HAP-1 (cell line): ENCODE results near the gene FRY.

Experiments
- DNase-seq, 2 experiments: peaks; one replicate each; pipeline ENCODE4 v3.0.0-alpha.2; 2016 to 2020; ENCODE audit warnings: low spot score in 2 of 2
- H3K27me3 ChIP-seq: fragments of 250-450 bp; sonication (Bioruptor Pico); 2 replicates; pipeline ENCODE4 v1.5.1; 2020; ENCODE audit warnings: low read depth, mild to moderate bottlenecking, moderate library complexity
- H3K36me3 ChIP-seq: fragments of 250-450 bp; sonication (Bioruptor Pico); replicated peaks from 2 replicates; pipeline ENCODE4 v1.5.1; 2020; ENCODE audit warnings: mild to moderate bottlenecking
- H3K4me1 ChIP-seq: fragments of 250-450 bp; sonication (Bioruptor Pico); 2 replicates; pipeline ENCODE4 v1.5.1; 2020; ENCODE audit warnings: mild to moderate bottlenecking
- H3K4me3 ChIP-seq: fragments of 250-450 bp; sonication (Bioruptor Pico); 2 replicates; pipeline ENCODE4 v1.5.1; 2020; ENCODE audit warnings: mild to moderate bottlenecking, moderate library complexity
- H3K9me3 ChIP-seq: fragments of 250-450 bp; sonication (Bioruptor Pico); 2 replicates; pipeline ENCODE4 v1.5.1; 2020; ENCODE audit warnings: mild to moderate bottlenecking, moderate library complexity
- in situ Hi-C: fragments of 300-500 bp; cut with MboI; formaldehyde crosslinking; loops from 3 replicates; pipeline ENCODE4 v1.14.3; 2020; ENCODE audit warnings: low sequenced_read_pairs, inconsistent platforms, mixed read lengths

Gene FRY

DNA sequence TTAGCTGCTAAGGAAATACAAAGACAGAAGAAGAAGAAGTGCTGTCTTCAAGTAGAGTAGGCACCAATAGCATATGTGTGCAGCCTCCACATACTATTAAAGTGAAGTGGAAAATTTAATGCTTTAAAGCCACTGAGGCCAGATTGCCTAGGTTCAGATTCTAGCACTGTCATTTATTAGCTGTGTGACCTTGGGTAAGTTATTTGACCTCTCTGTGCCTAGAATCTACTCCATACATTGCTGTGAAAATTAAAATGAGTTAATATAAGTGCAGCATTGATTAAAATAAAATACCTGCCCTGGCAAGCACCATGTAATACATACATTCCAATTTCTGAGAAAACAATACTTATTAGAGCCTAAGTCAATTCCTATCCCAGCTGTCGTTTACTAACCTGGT is 110.5 kb downstream of the FRY start:
- H3K9me3 ChIP-seq: no peaks in the 10 kb centered on the region
- in situ Hi-C loops: no loop called here
- DNase-seq: no peak
- H3K27me3 ChIP-seq: no peaks in the 10 kb centered on the region
- no peak overlapping the region for H3K4me3 ChIP-seq
- H3K4me1 ChIP-seq: peaks cover 3% of the 10 kb centered on the region; the same call in 1 of the 2 replicates
- no peaks in the 10 kb centered on the region for H3K36me3 ChIP-seq

GRCh38 chr13:32142956-32143375 is 111.4 kb downstream of the FRY start:
- in situ Hi-C loops: no loop called here
- DNase-seq: peak in 1 of 2 experiments; percentile 15

DNA sequence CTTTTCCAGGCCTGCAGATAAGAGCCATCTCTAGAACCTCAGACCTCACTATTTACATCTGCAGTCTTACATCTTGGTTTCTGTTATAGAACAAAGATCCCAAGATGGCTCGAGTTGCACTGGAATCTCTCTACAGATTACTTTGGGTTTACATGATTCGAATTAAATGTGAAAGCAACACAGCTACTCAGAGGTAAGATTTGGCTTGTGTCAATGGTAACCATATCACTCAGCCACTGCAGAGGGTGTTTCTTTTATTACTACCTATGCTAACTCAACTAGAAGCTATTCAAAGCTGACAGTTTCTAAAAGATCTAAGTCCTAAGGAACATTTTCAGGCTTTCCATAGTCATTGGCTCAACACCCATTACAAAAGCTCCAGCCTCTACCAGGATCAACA is 115.6 kb downstream of the FRY start:
- H3K27me3 ChIP-seq: no peaks in the 10 kb centered on the region
- no peak for DNase-seq
- in situ Hi-C loops: no loop called here
- no peaks in the 10 kb centered on the region for H3K36me3 ChIP-seq
- H3K4me3 ChIP-seq: no peak overlapping the region
- peaks cover 7% of the 10 kb centered on the region; the same call in 1 of the 2 replicates for H3K4me1 ChIP-seq
- H3K9me3 ChIP-seq: no peaks in the 10 kb centered on the region

More at GRCh38 chr13:32142956-32143375, 111.4 kb downstream of the FRY start:
- H3K4me1 ChIP-seq: peaks cover 7% of the 10 kb centered on the region; the same call in 1 of the 2 replicates
- H3K4me3 ChIP-seq: no peak overlapping the region
- H3K9me3 ChIP-seq: no peaks in the 10 kb centered on the region
- no peaks in the 10 kb centered on the region for H3K27me3 ChIP-seq
- H3K36me3 ChIP-seq: no peaks in the 10 kb centered on the region

- Histone ChIP-seq H3K27me3 (no peaks in the 10 kb centered on the region), H3K36me3 (no peaks in the 10 kb centered on the region), H3K9me3 (no peaks in the 10 kb centered on the region), H3K4me1 (peaks cover 7% of the 10 kb centered on the region; the same call in 1 of the 2 replicates), H3K4me3 (no peak overlapping the region)
- in situ Hi-C loops: no loop called here
- DNase-seq: no peak
These were observed 116.4 kb downstream of the FRY start for GRCh38 chr13:32147976-32148375.

- no peaks in the 10 kb centered on the region for H3K27me3 ChIP-seq
- H3K4me1 ChIP-seq: 0 out of 2 replicates have a peak, but pooled peaks cover 4% of the 10 kb centered on the region
- no peaks in the 10 kb centered on the region for H3K36me3 ChIP-seq
- DNase-seq: no peak
- in situ Hi-C loops: no loop called here
- H3K9me3 ChIP-seq: no peaks in the 10 kb centered on the region
- H3K4me3 ChIP-seq: no peak overlapping the region
These were observed 118.7 kb downstream of the FRY start for GRCh38 chr13:32150239-32150638.

DNA sequence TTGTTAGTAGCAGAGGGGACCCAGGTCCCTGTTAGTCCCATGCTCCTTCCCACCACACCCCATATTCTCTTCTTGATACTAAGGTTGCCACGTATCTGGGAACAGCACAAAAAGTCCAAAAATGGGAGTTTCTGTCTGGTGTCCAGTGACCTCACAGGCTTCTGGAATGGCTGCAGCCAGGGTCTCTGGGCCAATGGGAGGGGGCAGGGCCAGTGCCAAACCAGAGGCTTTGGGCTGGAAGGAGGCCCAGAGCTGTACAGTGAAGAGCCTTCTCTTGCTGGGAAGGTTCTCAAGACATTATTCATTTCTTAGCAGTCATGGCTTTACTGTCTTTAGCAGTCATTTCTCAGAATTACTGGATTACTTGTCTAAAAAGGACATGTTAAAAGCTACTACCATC is 119.2 kb downstream of the FRY start:
- in situ Hi-C loops: no loop called here
- Histone ChIP-seq H3K27me3 (no peaks in the 10 kb centered on the region), H3K4me1 (0 out of 2 replicates have a peak, but pooled peaks cover 4% of the 10 kb centered on the region)

GRCh38 chr13:32151240-32151639 is 119.7 kb downstream of the FRY start:
- no peaks in the 10 kb centered on the region for H3K9me3 ChIP-seq
- H3K36me3 ChIP-seq: no peaks in the 10 kb centered on the region
- H3K4me1 ChIP-seq: 0 out of 2 replicates have a peak, but pooled peaks cover 4% of the 10 kb centered on the region
- in situ Hi-C loops: no loop called here
- H3K4me3 ChIP-seq: no peak overlapping the region
- H3K27me3 ChIP-seq: no peaks in the 10 kb centered on the region
- DNase-seq: no peak

More for the DNA sequence above, 119.2 kb downstream of the FRY start:
- Histone ChIP-seq H3K4me3 (no peak overlapping the region), H3K9me3 (no peaks in the 10 kb centered on the region), H3K36me3 (no peaks in the 10 kb centered on the region)
- DNase-seq: no peak

GRCh38 chr13:32153056-32153455 is 121.5 kb downstream of the FRY start:
- H3K4me3 ChIP-seq: no peak overlapping the region
- H3K27me3 ChIP-seq: no peaks in the 10 kb centered on the region
- no peaks in the 10 kb centered on the region for H3K9me3 ChIP-seq
- in situ Hi-C loops: no loop called here
- no peak for DNase-seq
- H3K4me1 ChIP-seq: no peaks in the 10 kb centered on the region
- H3K36me3 ChIP-seq: no peaks in the 10 kb centered on the region

DNA sequence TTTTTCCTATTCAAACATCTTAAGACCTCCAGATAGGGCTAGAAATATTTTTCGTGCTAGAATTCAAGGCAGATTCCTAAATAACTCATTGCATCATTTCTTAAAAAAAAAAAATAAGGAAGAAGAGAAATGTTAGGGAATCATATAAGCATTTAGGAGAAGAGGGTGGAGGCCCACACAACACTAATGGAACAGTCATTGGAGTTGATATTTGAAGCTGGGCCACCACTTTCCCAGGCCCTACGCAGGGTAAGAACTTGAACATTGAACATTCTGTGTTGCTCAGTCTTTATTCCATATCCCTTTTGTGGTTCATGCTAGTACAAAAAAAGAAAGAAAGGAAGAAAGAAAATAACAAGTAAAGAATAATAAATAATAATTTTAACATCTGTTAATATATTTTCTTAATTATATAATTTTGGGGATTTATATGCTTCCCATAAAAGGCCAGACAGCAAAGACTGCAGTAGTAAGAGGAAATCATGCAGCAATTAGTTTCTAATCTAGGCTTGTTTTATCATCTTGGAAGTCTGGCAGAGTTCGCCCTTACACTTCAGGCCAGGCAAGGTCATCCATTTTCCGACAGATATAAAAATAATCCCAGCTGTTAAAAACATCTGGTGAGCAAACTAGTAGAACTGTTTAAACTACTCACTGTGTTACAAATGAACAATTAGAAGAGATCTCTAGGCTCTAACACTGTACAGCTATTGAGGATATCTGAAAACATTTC is 127.7 kb downstream of the FRY start:
- in situ Hi-C loops: no loop called here
- Histone ChIP-seq H3K9me3 (no peaks in the 10 kb centered on the region), H3K4me1 (no peaks in the 10 kb centered on the region), H3K36me3 (no peaks in the 10 kb centered on the region), H3K4me3 (no peak overlapping the region), H3K27me3 (no peaks in the 10 kb centered on the region)
- no peak for DNase-seq

DNA sequence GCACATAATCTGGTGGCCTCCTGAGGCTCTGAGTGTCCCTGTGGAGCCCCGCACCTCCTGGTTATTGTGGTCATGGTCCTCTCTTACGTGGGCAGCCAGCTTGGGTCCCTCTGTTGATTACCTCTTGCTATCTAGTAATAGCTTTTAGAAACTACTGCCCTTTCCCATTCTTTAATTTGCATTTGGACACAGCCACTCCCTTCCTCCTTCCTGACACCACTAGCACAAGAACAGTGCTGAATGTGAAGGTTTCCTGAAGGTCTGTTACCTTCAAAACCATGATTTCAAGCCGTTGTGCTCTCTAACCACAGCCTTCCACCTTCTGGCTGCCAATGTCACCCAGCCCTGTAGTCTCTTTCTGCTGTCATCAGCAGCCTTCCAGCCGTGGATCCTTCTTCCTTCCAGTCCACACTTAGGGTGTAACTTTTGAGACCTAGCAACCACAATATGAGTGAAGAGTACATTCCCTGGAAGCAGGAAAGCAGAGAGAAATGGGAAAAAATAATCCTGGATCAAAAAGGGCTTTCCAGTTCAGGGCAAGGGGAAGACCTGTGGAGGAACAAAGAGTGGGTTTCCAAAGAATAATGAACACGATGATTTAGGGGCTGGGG is 130.9 kb downstream of the FRY start:
- H3K4me3 ChIP-seq: no peak overlapping the region
- in situ Hi-C loops: no loop called here

DNA sequence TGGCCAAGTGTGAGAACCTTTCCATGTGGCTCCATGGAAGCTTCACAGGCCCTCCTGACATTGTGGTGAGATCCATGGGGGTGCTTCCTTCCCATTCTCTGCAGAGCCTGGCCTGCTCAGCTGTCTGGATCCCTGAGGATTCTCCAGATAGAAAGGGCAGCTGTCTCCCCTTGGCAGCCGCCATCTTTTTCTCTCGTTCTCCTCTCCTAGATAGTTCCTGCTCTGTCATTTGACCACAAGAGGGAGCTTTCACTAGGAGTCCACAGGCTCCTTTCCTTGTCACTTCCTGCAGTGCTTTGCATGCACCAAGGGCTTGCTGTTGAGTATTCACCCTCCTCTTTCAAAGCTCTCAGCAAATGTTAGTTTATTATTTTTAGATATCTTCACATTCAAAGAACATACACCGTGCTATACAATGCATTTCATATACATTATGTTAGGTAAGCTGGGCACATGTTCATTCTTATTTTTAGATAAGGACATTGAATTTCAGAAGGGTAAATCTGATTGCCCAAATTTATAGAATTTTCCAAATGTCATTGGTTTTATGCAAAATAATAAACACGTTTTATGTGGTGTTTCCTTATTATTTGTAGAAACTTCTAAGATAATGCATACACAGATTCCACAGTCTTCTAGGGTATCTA is 133.2 kb downstream of the FRY start:
- in situ Hi-C loops: no loop called here
- Histone ChIP-seq H3K27me3 (no peaks in the 10 kb centered on the region), H3K36me3 (no peaks in the 10 kb centered on the region), H3K9me3 (no peaks in the 10 kb centered on the region), H3K4me3 (no peak overlapping the region), H3K4me1 (no peaks in the 10 kb centered on the region; the same call in 1 of the 2 replicates)
- DNase-seq: peak; percentile 76 to 87

More for the DNA sequence above, 130.9 kb downstream of the FRY start:
- no peaks in the 10 kb centered on the region; the same call in 1 of the 2 replicates for H3K4me1 ChIP-seq
- no peaks in the 10 kb centered on the region for H3K27me3 ChIP-seq
- H3K9me3 ChIP-seq: no peaks in the 10 kb centered on the region
- no peak for DNase-seq
- H3K36me3 ChIP-seq: no peaks in the 10 kb centered on the region

- no peak for DNase-seq
- no peaks in the 10 kb centered on the region for H3K27me3 ChIP-seq
- no peaks in the 10 kb centered on the region for H3K9me3 ChIP-seq
- H3K36me3 ChIP-seq: no peaks in the 10 kb centered on the region
- no peaks in the 10 kb centered on the region; the same call in 1 of the 2 replicates for H3K4me1 ChIP-seq
- in situ Hi-C loops: no loop called here
- H3K4me3 ChIP-seq: no peak overlapping the region
These were observed 134.2 kb downstream of the FRY start for GRCh38 chr13:32165796-32166195.

- Histone ChIP-seq H3K36me3 (no peaks in the 10 kb centered on the region), H3K4me3 (no peak overlapping the region), H3K9me3 (no peaks in the 10 kb centered on the region), H3K27me3 (no peaks in the 10 kb centered on the region), H3K4me1 (no peaks in the 10 kb centered on the region; the same call in 1 of the 2 replicates)
- in situ Hi-C loops: no loop called here
- DNase-seq: no peak
These were observed 136.6 kb downstream of the FRY start for GRCh38 chr13:32168131-32168530.

GRCh38 chr13:32170841-32171240 is 139.3 kb downstream of the FRY start:
- no peaks in the 10 kb centered on the region for H3K36me3 ChIP-seq

More at GRCh38 chr13:32170841-32171240, 139.3 kb downstream of the FRY start:
- Histone ChIP-seq H3K4me3 (no peak overlapping the region), H3K27me3 (no peaks in the 10 kb centered on the region), H3K9me3 (no peaks in the 10 kb centered on the region), H3K4me1 (no peaks in the 10 kb centered on the region)
- in situ Hi-C loops: no loop called here
- DNase-seq: no peak
